Lung (tissue), 12 donors: ENCODE results near the gene RNFT2. TPM values are rescaled to one million over a fixed set of nuclear protein-coding genes. Genes with fewer than 3 reads are reported as not detected.
"Not testable (repeated sequence)": the region's sequence is repeated elsewhere in the genome, so short reads cannot be mapped to it uniquely, and the experiment has no call there.

Source experiments
- ATAC-seq: fragments of 200-7000 bp; cut with Tn5 transposase; one replicate; pipeline ENCODE4 v1.9.1; 2020; ENCODE audit warnings: moderate number of reproducible peaks; ENCODE audit not compliant: insufficient read depth, low FRiP score
- DNase-seq, 3 donors: peaks; one replicate each; pipeline ENCODE4 v3.0.0-alpha.2; 2013 to 2017
- H3K27ac ChIP-seq, 2 donors: one replicate each; pipeline ENCODE4 v1.5.1; 2013; ENCODE audit warnings: mild to moderate bottlenecking in 2 of 2, moderate library complexity in 2 of 2, control low read depth in 1 of 2, inconsistent platforms in 1 of 2, low read depth in 1 of 2, low read length in 1 of 2
- H3K27me3 ChIP-seq, 3 donors: one replicate each; pipeline ENCODE4 v1.5.1; 2013; ENCODE audit warnings: low read length in 2 of 3; ENCODE audit not compliant: control insufficient read depth in 3 of 3, insufficient read depth in 3 of 3
- H3K36me3 ChIP-seq, 4 donors: one replicate each; pipeline ENCODE4 v1.5.1; 2013; ENCODE audit warnings: low read length in 4 of 4, mild to moderate bottlenecking in 1 of 4, moderate library complexity in 1 of 4; ENCODE audit not compliant: control insufficient read depth in 4 of 4, insufficient read depth in 4 of 4
- H3K4me1 ChIP-seq, 5 donors: one replicate each; pipeline ENCODE4 v1.5.1; 2013; ENCODE audit warnings: low read length in 5 of 5, mild to moderate bottlenecking in 2 of 5, moderate library complexity in 1 of 5; ENCODE audit not compliant: control insufficient read depth in 5 of 5, insufficient read depth in 5 of 5
- H3K4me3 ChIP-seq: one replicate; pipeline ENCODE4 v1.5.1; 2013; ENCODE audit warnings: mild to moderate bottlenecking, control low read depth, moderate library complexity
- H3K9ac ChIP-seq, 2 donors: one replicate each; pipeline ENCODE4 v1.5.1; 2013; ENCODE audit warnings: low read length in 2 of 2, control low read depth in 1 of 2; ENCODE audit not compliant: insufficient read depth in 1 of 2
- H3K9me3 ChIP-seq, 4 donors: one replicate each; pipeline ENCODE4 v1.5.1; 2013; ENCODE audit warnings: low read length in 3 of 4, mild to moderate bottlenecking in 1 of 4, moderate library complexity in 1 of 4; ENCODE audit not compliant: control insufficient read depth in 4 of 4, insufficient read depth in 3 of 4
- CTCF ChIP-seq: IDR thresholded peaks from 2 replicates; pipeline ENCODE4 v1.5.1; 2012; ENCODE audit warnings: mild to moderate bottlenecking; ENCODE audit errors: control extremely low read depth, extremely low read depth
- WGBS, 2 donors: extraction: QIAGEN DNeasy Blood & Tissue Kit; methylation state at CpG; one replicate each; pipeline ENCODE4 v1.1.7; 2013; 5-methylcytosine and 5-hydroxymethylcytosine counted together
- polyA plus RNA-seq, 2 donors: library from polyadenylated mRNA; stranded (reverse); fragments of 200-250 nt; gene quantifications; one replicate each; pipeline ENCODE4 v1.2.1, GENCODE V29; 2013
- total RNA-seq, 2 donors: library from RNA; depleted of rRNA in 1 of 2; stranded (reverse); fragments of >200 nt in 1 of 2; gene quantifications; one replicate each; pipeline ENCODE4 v1.2.1, GENCODE V29; 2014 to 2021
- donor health status: control.
- donor health status: control.
- donor health status: Bipolar disorder and iron deficiency.
- donor health status: healthy.
- donor health status: DM: yes; HTN: yes; CAD: no.

Gene RNFT2
- total and polyA plus RNA-seq, 4 donors = 0.37 to 4.9 (median 2.2) TPM

GRCh38 chr12:116784238-116784612 lies 46.1 kb downstream of the RNFT2 start:
- Histone ChIP-seq H3K9me3 (no peaks in the 10 kb centered on the region), H3K27me3 (no peaks in the 10 kb centered on the region), H3K9ac (no peak overlapping the region), H3K4me3 (no peak overlapping the region), H3K27ac (no peak overlapping the region), H3K4me1 (no peaks in the 10 kb centered on the region), H3K36me3 (no peaks in the 10 kb centered on the region)
- no peak for ATAC-seq
- no peak for TF ChIP-seq CTCF
- 97 to 98% methylated on average over 7 of the region's 7 CpGs for WGBS, 2 donors
- DNase-seq = no peak

GRCh38 chr12:116789562-116789961 lies 51.4 kb downstream of the RNFT2 start:
- not testable (repeated sequence) for H3K9me3 ChIP-seq

GRCh38 chr12:116790066-116790465 lies 52.0 kb downstream of the RNFT2 start:
- TF ChIP-seq CTCF = no peak
- ATAC-seq (no peak), DNase-seq (peak in 2 of 3 donors; percentile 9 to 10)
- WGBS, 2 donors = 72 to 89% methylated on average over 1 of the region's 1 CpG
- H3K36me3 ChIP-seq = no peaks in the 10 kb centered on the region
- H3K27me3 ChIP-seq = no peaks in the 10 kb centered on the region
- H3K9me3 ChIP-seq = no peaks in the 10 kb centered on the region
- H3K4me3 ChIP-seq = no peak overlapping the region
- H3K27ac ChIP-seq = no peak overlapping the region
- no peaks in the 10 kb centered on the region for H3K4me1 ChIP-seq
- no peak overlapping the region for H3K9ac ChIP-seq

More at GRCh38 chr12:116789562-116789961, 51.4 kb downstream of the RNFT2 start:
- not testable (repeated sequence) for H3K36me3 ChIP-seq, H3K9ac ChIP-seq, H3K27me3 ChIP-seq, DNase-seq, H3K4me1 ChIP-seq, ATAC-seq, H3K27ac ChIP-seq, H3K4me3 ChIP-seq

- H3K9me3 ChIP-seq = no peaks in the 10 kb centered on the region
- ATAC-seq = no peak
- H3K4me1 ChIP-seq = no peaks in the 10 kb centered on the region
- no peaks in the 10 kb centered on the region for H3K27me3 ChIP-seq
- no peak overlapping the region for H3K9ac ChIP-seq
- TF ChIP-seq CTCF = no peak
- H3K36me3 ChIP-seq = no peaks in the 10 kb centered on the region
- no peak for DNase-seq
- no peak overlapping the region for H3K4me3 ChIP-seq
- 79 to 91% methylated on average over 10 of the region's 10 CpGs for WGBS, 2 donors
- no peak overlapping the region for H3K27ac ChIP-seq
Measured at GRCh38 chr12:116792403-116792802, 54.3 kb downstream of the RNFT2 start.
